Measurements from ENCODE around the gene NMNAT2.

- TF ChIP-seq EZH2phosphoT487 (IDR thresholded peaks at IDR 0.05; ENCODE audit: borderline replicate concordance, low read depth, low read length) (no peak), CTCF (conservative IDR thresholded peaks at IDR 0.05; ENCODE audit: low read length) (no peak)
These were observed 181.9 kb downstream of the NMNAT2 start for GRCh38 chr1:183236158-183236725.

All from OCI-LY7 (cell line).